ENCODE data around the gene BABAM2.

- no peak for TF ChIP-seq TSHZ1 (tag by site-specific recombination; IDR thresholded peaks at IDR 0.05; ENCODE audit: borderline replicate concordance)
- no peak for TF ChIP-seq TCF7L2 (IDR thresholded peaks at IDR 0.05; ENCODE audit: borderline replicate concordance, low read depth, low read length)
- TF ChIP-seq ZBTB11 (tag by site-specific recombination; conservative IDR thresholded peaks at IDR 0.05; ENCODE audit: low read depth) = no peak
- TF ChIP-seq ZNF639 (tag by site-specific recombination; IDR thresholded peaks at IDR 0.05) = no peak
- TF ChIP-seq CTCF (tag by site-specific recombination; IDR thresholded peaks at IDR 0.05) = no peak
- TF ChIP-seq, protein P1, sequence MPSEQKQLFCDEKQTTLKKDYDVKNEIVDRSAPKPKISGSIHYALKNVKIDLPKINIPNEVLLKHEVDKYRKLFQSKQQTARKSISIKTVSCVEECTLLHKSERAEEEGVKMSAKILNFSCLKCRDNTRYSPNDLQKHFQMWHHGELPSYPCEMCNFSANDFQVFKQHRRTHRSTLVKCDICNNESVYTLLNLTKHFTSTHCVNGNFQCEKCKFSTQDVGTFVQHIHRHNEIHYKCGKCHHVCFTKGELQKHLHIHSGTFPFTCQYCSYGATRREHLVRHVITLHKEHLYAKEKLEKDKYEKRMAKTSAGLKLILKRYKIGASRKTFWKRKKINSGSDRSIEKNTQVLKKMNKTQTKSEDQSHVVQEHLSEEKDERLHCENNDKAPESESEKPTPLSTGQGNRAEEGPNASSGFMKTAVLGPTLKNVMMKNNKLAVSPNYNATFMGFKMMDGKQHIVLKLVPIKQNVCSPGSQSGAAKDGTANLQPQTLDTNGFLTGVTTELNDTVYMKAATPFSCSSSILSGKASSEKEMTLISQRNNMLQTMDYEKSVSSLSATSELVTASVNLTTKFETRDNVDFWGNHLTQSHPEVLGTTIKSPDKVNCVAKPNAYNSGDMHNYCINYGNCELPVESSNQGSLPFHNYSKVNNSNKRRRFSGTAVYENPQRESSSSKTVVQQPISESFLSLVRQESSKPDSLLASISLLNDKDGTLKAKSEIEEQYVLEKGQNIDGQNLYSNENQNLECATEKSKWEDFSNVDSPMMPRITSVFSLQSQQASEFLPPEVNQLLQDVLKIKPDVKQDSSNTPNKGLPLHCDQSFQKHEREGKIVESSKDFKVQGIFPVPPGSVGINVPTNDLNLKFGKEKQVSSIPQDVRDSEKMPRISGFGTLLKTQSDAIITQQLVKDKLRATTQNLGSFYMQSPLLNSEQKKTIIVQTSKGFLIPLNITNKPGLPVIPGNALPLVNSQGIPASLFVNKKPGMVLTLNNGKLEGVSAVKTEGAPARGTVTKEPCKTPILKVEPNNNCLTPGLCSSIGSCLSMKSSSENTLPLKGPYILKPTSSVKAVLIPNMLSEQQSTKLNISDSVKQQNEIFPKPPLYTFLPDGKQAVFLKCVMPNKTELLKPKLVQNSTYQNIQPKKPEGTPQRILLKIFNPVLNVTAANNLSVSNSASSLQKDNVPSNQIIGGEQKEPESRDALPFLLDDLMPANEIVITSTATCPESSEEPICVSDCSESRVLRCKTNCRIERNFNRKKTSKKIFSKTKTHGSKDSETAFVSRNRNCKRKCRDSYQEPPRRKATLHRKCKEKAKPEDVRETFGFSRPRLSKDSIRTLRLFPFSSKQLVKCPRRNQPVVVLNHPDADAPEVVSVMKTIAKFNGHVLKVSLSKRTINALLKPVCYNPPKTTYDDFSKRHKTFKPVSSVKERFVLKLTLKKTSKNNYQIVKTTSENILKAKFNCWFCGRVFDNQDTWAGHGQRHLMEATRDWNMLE (tag by site-specific recombination; conservative IDR thresholded peaks at IDR 0.05; ENCODE audit: low read depth) = no peak
Observed at GRCh38 chr2:28164280-28164801, 273.8 kb downstream of the BABAM2 start.
